Measurements from ENCODE around the gene ZAP70.

DNA sequence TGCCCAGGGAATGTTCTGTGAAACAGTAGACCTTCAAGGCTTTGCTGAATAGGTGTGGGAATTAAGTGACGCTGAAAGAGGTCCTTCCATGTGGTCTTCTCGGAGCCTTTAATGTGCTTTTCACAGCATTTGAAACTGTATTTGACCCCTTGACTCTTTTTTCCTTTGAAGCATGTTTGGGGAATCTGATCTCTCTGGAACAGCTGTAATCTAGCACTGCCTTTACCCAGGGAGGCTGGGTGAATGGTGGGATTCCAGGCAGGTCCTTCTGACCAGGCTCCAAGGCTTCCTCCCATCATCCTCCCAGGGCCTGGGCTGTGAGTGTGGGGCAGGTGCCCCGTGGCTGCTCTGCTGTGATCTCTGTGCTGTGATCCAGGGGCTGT, 4.2 kb downstream of the ZAP70 start:
- no peak for TF ChIP-seq POLR2A (IDR thresholded peaks at IDR 0.05)
- TF ChIP-seq, protein P1, sequence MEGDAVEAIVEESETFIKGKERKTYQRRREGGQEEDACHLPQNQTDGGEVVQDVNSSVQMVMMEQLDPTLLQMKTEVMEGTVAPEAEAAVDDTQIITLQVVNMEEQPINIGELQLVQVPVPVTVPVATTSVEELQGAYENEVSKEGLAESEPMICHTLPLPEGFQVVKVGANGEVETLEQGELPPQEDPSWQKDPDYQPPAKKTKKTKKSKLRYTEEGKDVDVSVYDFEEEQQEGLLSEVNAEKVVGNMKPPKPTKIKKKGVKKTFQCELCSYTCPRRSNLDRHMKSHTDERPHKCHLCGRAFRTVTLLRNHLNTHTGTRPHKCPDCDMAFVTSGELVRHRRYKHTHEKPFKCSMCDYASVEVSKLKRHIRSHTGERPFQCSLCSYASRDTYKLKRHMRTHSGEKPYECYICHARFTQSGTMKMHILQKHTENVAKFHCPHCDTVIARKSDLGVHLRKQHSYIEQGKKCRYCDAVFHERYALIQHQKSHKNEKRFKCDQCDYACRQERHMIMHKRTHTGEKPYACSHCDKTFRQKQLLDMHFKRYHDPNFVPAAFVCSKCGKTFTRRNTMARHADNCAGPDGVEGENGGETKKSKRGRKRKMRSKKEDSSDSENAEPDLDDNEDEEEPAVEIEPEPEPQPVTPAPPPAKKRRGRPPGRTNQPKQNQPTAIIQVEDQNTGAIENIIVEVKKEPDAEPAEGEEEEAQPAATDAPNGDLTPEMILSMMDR (IDR thresholded peaks at IDR 0.05): no peak
- no peak for TF ChIP-seq POLR2AphosphoS5 (IDR thresholded peaks at IDR 0.05)
- TF ChIP-seq EP300 (IDR thresholded peaks at IDR 0.05): no peak

All from gastroesophageal sphincter (tissue), 3 donors.